Hematopoietic multipotent progenitor cell (in vitro differentiated cells): Measurements from ENCODE around the gene COG8. TPM values are rescaled to one million over a fixed set of nuclear protein-coding genes. Genes with fewer than 3 reads are reported as not detected.

Experiments used
- DNase-seq, 3 donors: peaks; one replicate each; pipeline ENCODE4 v3.0.0-alpha.2; 2011 to 2015; ENCODE audit warnings: low read depth in 2 of 3, low spot score in 2 of 3
- total RNA-seq: library from RNA; depleted of rRNA; stranded (reverse); fragments of >200 nt; gene quantifications from one replicate; pipeline ENCODE4 v1.2.3, GENCODE V29; 2012

The COG8 gene
- total RNA-seq, 1 donor: 57.9 TPM

- no peak for DNase-seq
These were observed 18.7 kb downstream of the COG8 start for GRCh38 chr16:69320740-69321073.

GRCh38 chr16:69319826-69320739 is 19.3 kb downstream of the COG8 start:
- DNase-seq: no peak

- no peak for DNase-seq
These were observed 20.0 kb downstream of the COG8 start for GRCh38 chr16:69319381-69319780.

GRCh38 chr16:69318911-69319289 is 20.5 kb downstream of the COG8 start:
- no peak for DNase-seq

GRCh38 chr16:69318177-69318910 is 21.0 kb downstream of the COG8 start:
- DNase-seq: no peak

GRCh38 chr16:69316595-69317034 is 22.7 kb downstream of the COG8 start:
- no peak for DNase-seq

GRCh38 chr16:69315486-69316311 is 23.7 kb downstream of the COG8 start:
- DNase-seq: no peak

GRCh38 chr16:69314534-69314933 is 24.8 kb downstream of the COG8 start:
- DNase-seq: no peak

- no peak for DNase-seq
These were observed 25.9 kb downstream of the COG8 start for GRCh38 chr16:69313469-69313868.

- DNase-seq: peak in 1 of 3 donors; percentile 34
These were observed 27.6 kb downstream of the COG8 start for GRCh38 chr16:69311533-69312387.

- DNase-seq: peak; percentile 95 to 97 (median 97)
These were observed 28.5 kb downstream of the COG8 start, which contains the start of gene VPS4A for GRCh38 chr16:69310653-69311532. Gene VPS4A, plus strand, starts transcription at chr16:69311350. Its CDS starts 162 bp downstream, at chr16:69311512.

GRCh38 chr16:69309316-69309715 is 30.0 kb downstream of the COG8 start:
- DNase-seq: no peak

- DNase-seq: no peak
These were observed 31.5 kb downstream of the COG8 start for GRCh38 chr16:69307856-69308255.

- no peak for DNase-seq
These were observed 32.3 kb downstream of the COG8 start for GRCh38 chr16:69307091-69307490.

GRCh38 chr16:69306031-69306430 is 33.3 kb downstream of the COG8 start:
- DNase-seq: no peak

GRCh38 chr16:69302301-69302700 is 37.1 kb downstream of the COG8 start:
- DNase-seq: no peak

- DNase-seq: no peak
These were observed 37.5 kb downstream of the COG8 start for GRCh38 chr16:69301861-69302260.

- no peak for DNase-seq
These were observed 38.2 kb downstream of the COG8 start for GRCh38 chr16:69301187-69301586.

GRCh38 chr16:69298261-69298660 is 41.1 kb downstream of the COG8 start:
- DNase-seq: no peak
